Uterus (tissue), 2 donors: ENCODE data around the gene WDR81.

ENCODE experiments used
- POLR2A ChIP-seq, 2 donors: fragments of 450-650 bp; IDR thresholded peaks; one replicate each; pipeline ENCODE4 v1.6.1; 2016; ENCODE audit warnings: antibody characterized with exemption in 2 of 2, mild to moderate bottlenecking in 1 of 2, moderate library complexity in 1 of 2
- TF ChIP-seq, protein P1 (sequence below), 4 experiments: fragments of 200-600 bp in 2 of 4; fragments of 450-650 bp in 2 of 4; sonication (generic) in 2 of 4; IDR thresholded peaks; one replicate each; pipeline ENCODE4 v1.5.1; 2016 to 2019; ENCODE audit warnings: antibody characterized with exemption in 4 of 4, mild to moderate bottlenecking in 2 of 4, moderate library complexity in 1 of 4

DNA sequence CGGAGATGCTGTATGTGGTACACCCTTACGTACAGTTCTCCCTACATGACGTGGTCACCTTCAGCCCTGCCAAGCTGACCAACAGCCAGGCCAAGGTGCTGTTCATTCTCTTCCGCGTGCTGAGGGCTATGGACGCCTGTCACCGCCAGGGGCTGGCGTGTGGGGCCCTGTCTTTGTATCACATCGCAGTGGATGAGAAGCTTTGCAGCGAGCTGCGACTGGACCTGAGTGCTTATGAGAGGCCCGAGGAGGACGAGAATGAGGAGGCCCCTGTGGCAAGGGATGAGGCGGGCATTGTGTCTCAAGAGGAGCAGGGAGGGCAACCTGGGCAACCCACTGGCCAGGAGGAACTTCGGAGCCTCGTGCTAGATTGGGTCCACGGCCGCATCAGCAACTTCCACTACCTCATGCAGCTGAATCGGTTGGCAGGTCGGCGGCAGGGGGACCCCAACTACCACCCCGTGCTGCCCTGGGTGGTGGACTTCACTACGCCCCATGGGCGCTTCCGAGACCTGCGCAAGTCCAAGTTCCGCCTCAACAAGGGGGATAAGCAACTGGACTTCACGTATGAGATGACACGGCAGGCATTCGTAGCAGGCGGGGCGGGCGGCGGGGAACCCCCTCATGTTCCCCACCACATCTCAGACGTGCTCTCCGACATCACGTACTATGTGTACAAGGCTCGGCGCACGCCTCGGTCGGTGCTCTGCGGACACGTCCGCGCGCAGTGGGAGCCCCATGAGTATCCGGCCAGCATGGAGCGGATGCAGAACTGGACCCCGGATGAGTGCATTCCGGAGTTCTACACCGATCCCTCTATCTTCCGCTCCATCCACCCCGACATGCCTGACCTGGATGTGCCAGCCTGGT is 1.4 kb downstream of the WDR81 start:
- TF ChIP-seq, protein P1, sequence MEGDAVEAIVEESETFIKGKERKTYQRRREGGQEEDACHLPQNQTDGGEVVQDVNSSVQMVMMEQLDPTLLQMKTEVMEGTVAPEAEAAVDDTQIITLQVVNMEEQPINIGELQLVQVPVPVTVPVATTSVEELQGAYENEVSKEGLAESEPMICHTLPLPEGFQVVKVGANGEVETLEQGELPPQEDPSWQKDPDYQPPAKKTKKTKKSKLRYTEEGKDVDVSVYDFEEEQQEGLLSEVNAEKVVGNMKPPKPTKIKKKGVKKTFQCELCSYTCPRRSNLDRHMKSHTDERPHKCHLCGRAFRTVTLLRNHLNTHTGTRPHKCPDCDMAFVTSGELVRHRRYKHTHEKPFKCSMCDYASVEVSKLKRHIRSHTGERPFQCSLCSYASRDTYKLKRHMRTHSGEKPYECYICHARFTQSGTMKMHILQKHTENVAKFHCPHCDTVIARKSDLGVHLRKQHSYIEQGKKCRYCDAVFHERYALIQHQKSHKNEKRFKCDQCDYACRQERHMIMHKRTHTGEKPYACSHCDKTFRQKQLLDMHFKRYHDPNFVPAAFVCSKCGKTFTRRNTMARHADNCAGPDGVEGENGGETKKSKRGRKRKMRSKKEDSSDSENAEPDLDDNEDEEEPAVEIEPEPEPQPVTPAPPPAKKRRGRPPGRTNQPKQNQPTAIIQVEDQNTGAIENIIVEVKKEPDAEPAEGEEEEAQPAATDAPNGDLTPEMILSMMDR (IDR thresholded peaks at IDR 0.05): no peak
- no peak for TF ChIP-seq POLR2A (IDR thresholded peaks at IDR 0.05)
